Activated naive CD8-positive, alpha-beta T cell treated with anti-CD3 and anti-CD28 coated beads for 36 hours (primary cell): ENCODE measurements around the gene TMCO6. TPM values are rescaled to one million over a fixed set of nuclear protein-coding genes. Genes with fewer than 3 reads are reported as not detected.
"Not testable (repeated sequence)": the region's sequence is repeated elsewhere in the genome, so short reads cannot be mapped to it uniquely, and the experiment has no call there.

Experiments
- DNase-seq: peaks from one replicate; pipeline ENCODE4 v3.0.0; 2021
- H3K27ac Mint-ChIP-seq: one replicate; pipeline ENCODE4 v1.8.0; 2022; ENCODE audit warnings: mild to moderate bottlenecking, moderate library complexity, mixed read lengths
- H3K27me3 Mint-ChIP-seq: one replicate; pipeline ENCODE4 v1.8.0; 2022; ENCODE audit warnings: mild to moderate bottlenecking, mixed read lengths
- H3K36me3 Mint-ChIP-seq: one replicate; pipeline ENCODE4 v1.8.0; 2021; ENCODE audit warnings: mild to moderate bottlenecking, mixed read lengths
- H3K4me1 Mint-ChIP-seq: one replicate; pipeline ENCODE4 v1.8.0; 2021; ENCODE audit warnings: mixed read lengths
- H3K4me3 Mint-ChIP-seq: one replicate; pipeline ENCODE4 v1.8.0; 2022; ENCODE audit warnings: mild to moderate bottlenecking, moderate library complexity, mixed read lengths
- H3K9me3 Mint-ChIP-seq: one replicate; pipeline ENCODE4 v1.8.0; 2022; ENCODE audit warnings: mixed read lengths
- total RNA-seq, 2 experiments: library from RNA; stranded (reverse); gene quantifications; one replicate each; pipeline ENCODE4 v1.2.3, GENCODE V29; 2021

The TMCO6 gene
- total RNA-seq = 10 to 100 TPM; 34.4 to 37.4 TPM

DNA sequence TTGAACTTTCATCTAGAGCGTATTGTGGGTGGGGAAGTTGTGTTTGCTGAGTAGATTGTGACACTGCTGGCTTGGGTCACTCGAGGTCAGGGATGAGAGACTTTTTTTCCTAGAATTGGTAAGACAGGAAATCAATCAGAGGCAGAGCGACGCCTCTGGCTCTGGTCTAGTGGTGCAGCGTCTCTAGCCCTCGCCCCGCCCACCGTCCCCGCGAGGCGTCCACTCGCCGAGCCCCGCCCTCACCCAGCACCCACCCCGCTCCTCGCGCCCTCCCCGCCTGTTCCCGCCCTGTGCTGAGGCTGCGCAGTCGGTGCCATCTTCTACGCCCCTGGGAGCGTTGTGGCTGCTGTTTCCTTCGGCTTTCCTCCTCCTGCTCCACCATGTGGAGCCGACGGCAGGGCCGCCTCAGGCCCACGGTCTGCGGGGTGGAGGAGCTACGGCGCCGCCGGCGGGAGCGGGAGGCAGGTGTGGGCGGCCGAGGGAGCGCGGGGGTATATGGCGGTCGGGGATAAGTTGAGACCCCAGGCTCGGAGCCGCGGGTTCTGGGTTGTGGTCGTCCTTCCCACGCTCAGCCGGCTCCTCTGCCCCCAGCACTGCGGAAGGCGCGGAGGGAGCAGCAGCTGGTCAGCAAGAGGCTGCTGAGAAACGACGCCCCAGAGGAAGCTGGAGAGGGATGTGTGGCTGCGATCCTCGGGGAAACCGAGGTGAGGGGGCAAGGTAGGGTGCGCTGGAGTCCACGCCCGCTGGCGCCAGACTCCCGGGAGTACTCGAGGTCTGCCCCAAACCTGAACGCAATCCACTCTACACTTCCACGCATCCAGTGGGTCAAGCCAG, at the start of gene TMCO6:
TMCO6 (plus strand) TSS at position 304 of the 834 bp plus-strand sequence; CDS start at position 381, 77 bp downstream.
- Mint-ChIP-seq H3K4me3 (peak within 1 kb of the TSS; percentile 88), H3K9me3 (no peaks in the 10 kb centered on the region), H3K27me3 (no peaks in the 10 kb centered on the region), H3K4me1 (peaks cover 43% of the 10 kb centered on the region), H3K36me3 (peaks cover 12% of the 10 kb centered on the region), H3K27ac (peak within 1 kb of the TSS; percentile 86)
- DNase-seq = peak; percentile 97

DNA sequence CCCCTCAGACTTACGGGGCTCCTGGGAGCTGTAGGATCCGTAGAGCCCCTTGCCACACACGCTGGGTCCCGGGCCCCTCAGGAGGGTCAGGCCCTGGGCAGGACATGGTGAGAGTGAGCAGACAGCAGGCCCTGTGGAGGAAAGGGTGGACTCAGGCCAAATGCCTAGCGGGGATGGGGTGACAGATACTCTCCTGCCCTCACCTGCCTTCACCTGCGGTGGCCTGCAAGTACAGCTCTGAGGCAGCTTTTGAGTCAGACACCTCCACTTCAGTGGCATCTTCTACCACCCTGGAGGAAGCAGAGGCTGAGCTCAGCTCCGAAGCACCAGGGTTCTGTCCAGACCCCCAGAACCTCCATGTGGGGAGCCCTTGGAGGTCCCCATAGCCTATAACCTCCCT, 48.4 kb upstream of the TMCO6 start:
- H3K4me3 Mint-ChIP-seq = no peak overlapping the region
- H3K36me3 Mint-ChIP-seq = no peaks in the 10 kb centered on the region
- H3K27me3 Mint-ChIP-seq = peaks cover 13% of the 10 kb centered on the region
- H3K27ac Mint-ChIP-seq = no peak overlapping the region
- no peaks in the 10 kb centered on the region for H3K9me3 Mint-ChIP-seq
- DNase-seq = no peak
- peaks cover 4% of the 10 kb centered on the region for H3K4me1 Mint-ChIP-seq

DNA sequence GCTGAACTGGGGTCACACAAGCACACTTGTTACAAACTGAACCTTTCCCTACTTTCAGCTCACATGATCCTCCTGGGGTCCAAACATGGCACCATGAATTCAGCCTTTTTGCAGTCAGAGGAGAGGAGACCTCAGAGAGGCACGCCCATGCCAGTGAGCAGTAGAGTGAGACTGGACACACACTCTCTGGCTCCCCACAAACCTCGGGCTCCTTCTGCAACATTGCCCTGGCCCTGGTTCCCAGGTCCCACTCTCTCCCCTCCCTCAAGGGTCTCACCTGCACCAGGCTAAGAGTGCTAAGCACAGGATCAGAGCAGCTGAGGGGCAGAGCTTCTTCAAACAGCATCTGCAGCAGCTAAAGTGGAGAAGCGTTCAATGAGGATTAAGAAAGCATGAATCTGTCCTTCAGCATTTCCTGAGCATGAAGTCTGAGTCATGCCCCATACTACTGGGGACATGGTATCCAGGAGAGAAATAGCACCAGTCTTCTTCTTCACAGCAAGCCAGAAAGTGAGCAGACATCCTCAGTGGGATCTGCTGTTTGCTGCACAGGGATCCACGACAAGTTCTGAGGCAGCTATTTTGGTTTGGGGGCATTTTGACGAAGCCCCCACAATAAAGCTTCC, 47.4 kb upstream of the TMCO6 start:
- H3K27me3 Mint-ChIP-seq = peaks cover 13% of the 10 kb centered on the region
- peaks cover 4% of the 10 kb centered on the region for H3K4me1 Mint-ChIP-seq
- H3K36me3 Mint-ChIP-seq = no peaks in the 10 kb centered on the region
- no peaks in the 10 kb centered on the region for H3K9me3 Mint-ChIP-seq
- no peak for DNase-seq
- H3K27ac Mint-ChIP-seq = no peak overlapping the region
- H3K4me3 Mint-ChIP-seq = no peak overlapping the region

DNA sequence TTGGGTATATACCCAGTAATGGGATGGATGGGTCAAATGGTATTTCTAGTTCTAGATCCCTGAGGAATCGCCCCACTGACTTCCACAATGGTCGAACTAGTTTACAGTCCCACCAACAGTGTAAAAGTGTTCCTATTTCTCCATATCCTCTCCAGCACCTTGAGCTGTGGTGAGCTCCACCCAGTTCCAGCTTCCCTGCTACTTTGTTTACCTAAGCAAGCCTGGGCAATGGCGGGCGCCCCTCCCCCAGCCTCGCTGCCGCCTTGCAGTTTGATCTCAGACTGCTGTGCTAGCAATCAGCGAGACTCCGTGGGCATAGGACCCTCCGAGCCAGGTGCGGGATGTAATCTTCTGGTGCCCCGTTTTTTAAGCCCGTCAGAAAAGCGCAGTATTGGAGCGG, 46.2 kb upstream of the TMCO6 start:
- peaks cover 13% of the 10 kb centered on the region for H3K27me3 Mint-ChIP-seq
- H3K9me3 Mint-ChIP-seq, H3K36me3 Mint-ChIP-seq, H3K4me1 Mint-ChIP-seq, H3K27ac Mint-ChIP-seq, DNase-seq, H3K4me3 Mint-ChIP-seq: not testable (repeated sequence)

DNA sequence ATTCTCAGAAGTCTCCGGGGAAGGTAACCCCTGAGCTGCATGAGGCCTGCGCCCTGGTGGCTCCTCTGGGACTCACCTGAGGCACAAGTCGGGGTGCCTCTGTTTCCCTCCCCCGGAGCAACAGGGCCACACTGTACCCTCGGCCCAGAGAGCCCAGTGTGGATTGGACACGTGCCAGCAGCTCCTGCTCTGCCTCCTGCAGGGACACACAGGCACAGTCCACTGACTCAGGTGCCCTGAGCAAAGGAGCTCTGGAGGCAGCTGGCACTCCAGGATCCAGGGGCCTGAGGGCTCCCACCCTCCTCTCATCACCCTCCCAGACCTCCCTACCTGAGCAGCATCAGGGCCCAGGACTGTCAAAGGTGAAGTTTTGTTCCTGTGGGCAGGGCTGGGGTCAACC, 45.1 kb upstream of the TMCO6 start:
- Mint-ChIP-seq H3K4me3 (no peak overlapping the region), H3K27me3 (peaks cover 13% of the 10 kb centered on the region), H3K36me3 (no peaks in the 10 kb centered on the region), H3K4me1 (peaks cover 4% of the 10 kb centered on the region), H3K9me3 (no peaks in the 10 kb centered on the region), H3K27ac (no peak overlapping the region)
- DNase-seq = no peak

DNA sequence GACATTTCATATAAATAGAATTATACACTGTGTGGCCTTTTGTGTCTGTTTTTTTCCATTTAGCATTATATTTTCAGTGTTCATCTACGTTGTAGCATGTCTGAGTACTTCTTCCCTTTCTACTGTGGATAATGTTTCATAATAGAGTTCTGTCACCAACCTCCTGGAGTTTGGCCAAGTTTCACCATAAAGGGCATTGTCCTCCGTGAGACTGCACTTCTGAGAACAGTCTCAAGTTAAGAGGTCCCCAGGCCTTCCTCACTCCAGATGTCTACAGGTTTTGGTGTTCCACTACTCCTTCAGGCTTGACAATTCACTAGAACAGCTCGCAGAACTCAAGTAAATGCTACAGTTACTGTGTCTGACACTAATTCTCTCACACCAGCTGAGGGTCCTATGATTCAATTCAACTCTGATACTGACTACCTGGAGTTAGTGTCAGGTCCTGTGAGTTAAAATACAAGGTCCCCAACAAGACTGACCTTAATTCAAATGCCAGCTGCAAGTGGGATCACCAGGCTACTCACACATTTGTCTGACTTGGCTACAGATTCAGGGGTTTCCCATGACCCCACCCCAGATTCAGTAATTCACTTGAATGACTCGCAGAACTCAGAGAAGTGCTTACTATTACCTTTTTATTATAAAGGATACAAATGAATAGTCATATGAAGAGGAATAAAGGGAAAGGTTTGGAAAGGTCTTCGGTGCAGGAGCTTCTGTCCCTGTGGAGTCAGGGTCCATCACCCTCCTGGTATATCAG, 43.5 kb upstream of the TMCO6 start:
- Mint-ChIP-seq H3K9me3 (no peaks in the 10 kb centered on the region), H3K4me3 (no peak overlapping the region), H3K27me3 (peaks cover 13% of the 10 kb centered on the region), H3K36me3 (no peaks in the 10 kb centered on the region), H3K4me1 (peaks cover 4% of the 10 kb centered on the region), H3K27ac (no peak overlapping the region)
- DNase-seq = no peak

DNA sequence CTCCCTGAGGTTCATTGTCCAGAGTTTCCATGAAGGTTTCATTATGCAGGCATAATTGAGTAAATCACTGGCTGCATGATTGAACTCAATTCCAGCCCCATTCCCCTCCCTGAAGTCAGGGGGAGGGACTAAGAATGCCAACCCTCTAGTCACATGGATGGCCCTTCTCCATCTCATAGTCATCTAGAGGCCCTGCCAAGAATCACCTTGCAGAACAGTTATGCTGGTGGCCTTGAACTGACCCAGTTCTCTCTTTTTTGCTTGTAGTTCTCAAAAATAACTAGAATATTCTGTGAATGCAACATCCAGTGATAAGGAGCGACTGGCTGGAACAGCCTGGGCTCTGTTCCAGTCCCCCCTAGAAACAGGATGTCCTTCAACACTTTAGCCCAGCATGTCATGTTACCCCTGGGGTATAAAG, 42.9 kb upstream of the TMCO6 start:
- H3K27me3 Mint-ChIP-seq = peaks cover 13% of the 10 kb centered on the region
- no peak overlapping the region for H3K4me3 Mint-ChIP-seq
- no peaks in the 10 kb centered on the region for H3K36me3 Mint-ChIP-seq
- peaks cover 4% of the 10 kb centered on the region for H3K4me1 Mint-ChIP-seq
- no peak overlapping the region for H3K27ac Mint-ChIP-seq
- DNase-seq = no peak
- no peaks in the 10 kb centered on the region for H3K9me3 Mint-ChIP-seq

DNA sequence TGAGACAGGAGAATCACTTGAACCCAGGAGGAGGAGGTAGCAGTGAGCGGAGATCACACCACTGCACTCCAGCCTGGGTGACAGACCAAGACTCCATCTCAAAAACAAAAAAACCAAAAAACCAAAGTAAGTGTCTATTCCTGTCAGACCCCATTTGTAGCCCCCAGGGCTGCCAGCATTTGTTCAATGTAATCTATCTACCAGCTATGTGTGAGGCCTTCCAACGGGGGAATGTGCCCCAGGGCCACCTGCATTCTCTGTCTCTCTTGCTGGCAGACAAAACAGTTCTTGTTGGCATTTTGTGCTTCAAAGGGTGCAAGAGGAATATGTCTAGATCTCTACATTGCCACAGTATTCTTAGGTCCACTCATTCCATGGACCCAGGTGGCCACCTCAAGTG, 40.4 kb upstream of the TMCO6 start:
- H3K27me3 Mint-ChIP-seq = peaks cover 10% of the 10 kb centered on the region
- no peak overlapping the region for H3K27ac Mint-ChIP-seq
- no peaks in the 10 kb centered on the region for H3K36me3 Mint-ChIP-seq
- H3K4me3 Mint-ChIP-seq = no peak overlapping the region
- DNase-seq = no peak
- H3K9me3 Mint-ChIP-seq = no peaks in the 10 kb centered on the region
- H3K4me1 Mint-ChIP-seq = peaks cover 4% of the 10 kb centered on the region

DNA sequence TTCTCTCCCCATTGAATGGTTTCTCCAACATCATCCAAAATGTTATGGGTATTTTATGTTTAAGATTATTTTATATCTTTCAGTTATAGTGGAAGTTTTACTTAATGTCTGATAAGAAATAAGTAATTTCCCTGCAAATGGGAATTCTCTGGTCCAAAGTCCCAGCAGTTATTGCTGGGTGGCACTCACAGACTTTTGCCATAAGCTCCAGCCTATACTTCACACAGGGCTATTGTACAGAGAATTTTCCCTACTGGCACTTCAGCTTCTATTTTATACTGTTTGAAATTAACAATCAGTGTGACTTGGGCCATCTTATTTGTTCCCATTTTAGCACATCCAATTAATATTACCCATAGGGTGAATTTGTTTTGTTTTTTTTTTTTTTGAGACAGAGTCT, 39.2 kb upstream of the TMCO6 start:
- Mint-ChIP-seq H3K9me3 (no peaks in the 10 kb centered on the region), H3K27ac (no peak overlapping the region), H3K4me1 (peaks cover 4% of the 10 kb centered on the region), H3K4me3 (no peak overlapping the region), H3K27me3 (peaks cover 5% of the 10 kb centered on the region), H3K36me3 (no peaks in the 10 kb centered on the region)
- DNase-seq = no peak

DNA sequence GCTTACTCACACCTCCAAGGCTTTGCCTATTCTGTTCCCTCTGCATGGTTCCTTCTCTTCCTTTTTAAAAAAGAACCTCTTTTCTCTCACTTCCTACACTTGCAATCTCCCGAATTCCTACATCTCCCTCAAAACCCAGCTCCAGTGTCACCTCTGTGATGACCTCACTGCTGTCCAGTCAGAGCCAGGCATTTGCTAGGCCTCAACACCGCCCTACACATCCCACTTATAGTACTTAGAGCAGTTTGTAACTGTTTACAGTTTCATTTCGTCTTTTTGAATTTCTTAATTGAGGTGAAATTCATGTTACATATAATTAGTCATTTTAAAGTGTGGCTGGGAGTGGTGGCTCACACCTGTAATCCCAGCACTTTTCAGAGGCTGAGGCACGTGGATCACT, 37.1 kb upstream of the TMCO6 start:
- H3K4me3 Mint-ChIP-seq = no peak overlapping the region
- no peaks in the 10 kb centered on the region for H3K36me3 Mint-ChIP-seq
- no peaks in the 10 kb centered on the region for H3K27me3 Mint-ChIP-seq
- no peak overlapping the region for H3K27ac Mint-ChIP-seq
- no peaks in the 10 kb centered on the region for H3K9me3 Mint-ChIP-seq
- no peaks in the 10 kb centered on the region for H3K4me1 Mint-ChIP-seq
- DNase-seq = no peak

DNA sequence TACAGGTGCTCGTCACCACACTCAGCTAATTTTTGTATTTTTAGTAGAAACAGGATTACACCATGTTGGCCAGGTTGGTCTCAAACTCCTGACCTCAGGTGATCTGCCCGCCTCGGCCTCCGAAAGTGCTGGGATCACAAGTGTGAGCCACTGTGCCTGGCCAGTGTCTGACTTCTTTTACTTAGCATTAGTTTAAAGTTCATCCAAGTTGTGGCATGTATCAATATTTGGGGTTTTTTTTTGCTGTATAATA, 35.9 kb upstream of the TMCO6 start:
- H3K27ac Mint-ChIP-seq, H3K4me1 Mint-ChIP-seq, H3K27me3 Mint-ChIP-seq, H3K9me3 Mint-ChIP-seq, H3K4me3 Mint-ChIP-seq, H3K36me3 Mint-ChIP-seq, DNase-seq: not testable (repeated sequence)

DNA sequence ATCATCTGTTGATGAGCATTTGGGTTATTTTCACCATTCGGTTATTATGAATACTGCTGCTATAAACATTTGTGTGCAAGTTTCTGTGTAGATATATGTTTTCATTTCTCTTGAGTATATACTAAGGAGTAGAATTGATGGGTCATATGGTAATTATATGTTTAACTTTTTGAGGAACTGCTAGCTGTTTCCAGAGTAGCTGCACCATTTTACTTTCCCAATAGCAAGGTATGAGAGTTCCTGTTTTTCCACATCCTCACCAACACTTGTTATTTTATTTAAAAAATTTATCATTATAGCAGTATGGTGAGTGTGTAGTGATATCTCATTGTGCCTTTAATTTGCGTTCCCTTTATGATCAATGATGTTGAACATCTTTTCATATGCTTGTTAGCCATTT, 35.5 kb upstream of the TMCO6 start:
- Mint-ChIP-seq H3K27ac (no peak overlapping the region), H3K9me3 (no peaks in the 10 kb centered on the region), H3K36me3 (no peaks in the 10 kb centered on the region), H3K27me3 (no peaks in the 10 kb centered on the region), H3K4me3 (no peak overlapping the region), H3K4me1 (no peaks in the 10 kb centered on the region)
- no peak for DNase-seq

DNA sequence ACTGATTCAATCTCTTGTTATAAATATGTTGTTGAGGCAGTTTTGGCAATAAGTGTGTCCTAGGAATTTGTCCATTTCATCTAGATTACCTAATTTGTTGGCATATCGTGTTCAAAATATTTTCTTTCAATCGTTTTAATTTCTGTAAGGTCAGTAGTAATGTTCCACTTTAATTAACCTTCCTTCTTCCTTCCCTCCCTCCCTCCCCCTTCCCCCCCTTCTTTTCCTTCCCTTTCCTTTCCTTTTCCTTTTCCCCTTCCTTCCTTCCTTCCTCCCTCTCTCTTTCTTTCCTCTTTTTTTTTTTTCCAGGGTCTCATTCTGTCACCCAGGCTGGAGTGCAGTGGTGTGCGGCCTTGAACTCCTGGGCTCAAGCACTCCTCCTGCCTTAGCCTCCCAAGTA, 33.4 kb upstream of the TMCO6 start:
- H3K36me3 Mint-ChIP-seq = no peaks in the 10 kb centered on the region
- no peak overlapping the region for H3K4me3 Mint-ChIP-seq
- no peak overlapping the region for H3K27ac Mint-ChIP-seq
- H3K4me1 Mint-ChIP-seq = peaks cover 2% of the 10 kb centered on the region
- DNase-seq = no peak
- H3K27me3 Mint-ChIP-seq = no peaks in the 10 kb centered on the region
- H3K9me3 Mint-ChIP-seq = no peaks in the 10 kb centered on the region

DNA sequence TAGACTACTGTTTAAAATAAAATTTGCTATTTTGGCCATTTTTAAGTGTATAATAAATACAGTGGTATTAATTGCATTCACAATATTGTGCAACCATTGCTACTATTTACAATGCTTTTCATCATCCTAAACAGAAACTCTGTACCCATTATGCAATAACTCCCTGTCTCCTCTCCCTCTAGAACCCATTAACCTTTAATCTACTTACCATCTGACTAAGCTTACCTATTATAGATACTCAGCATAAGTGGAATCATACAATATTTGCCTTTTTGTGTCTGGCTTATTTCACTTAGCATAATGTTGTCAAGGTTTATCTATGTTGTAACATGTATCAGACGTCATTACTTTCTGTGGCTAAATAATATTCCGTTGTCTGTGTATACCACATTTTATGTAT, 32.2 kb upstream of the TMCO6 start:
- no peak overlapping the region for H3K27ac Mint-ChIP-seq
- peaks cover 6% of the 10 kb centered on the region for H3K4me1 Mint-ChIP-seq
- H3K4me3 Mint-ChIP-seq = no peak overlapping the region

DNA sequence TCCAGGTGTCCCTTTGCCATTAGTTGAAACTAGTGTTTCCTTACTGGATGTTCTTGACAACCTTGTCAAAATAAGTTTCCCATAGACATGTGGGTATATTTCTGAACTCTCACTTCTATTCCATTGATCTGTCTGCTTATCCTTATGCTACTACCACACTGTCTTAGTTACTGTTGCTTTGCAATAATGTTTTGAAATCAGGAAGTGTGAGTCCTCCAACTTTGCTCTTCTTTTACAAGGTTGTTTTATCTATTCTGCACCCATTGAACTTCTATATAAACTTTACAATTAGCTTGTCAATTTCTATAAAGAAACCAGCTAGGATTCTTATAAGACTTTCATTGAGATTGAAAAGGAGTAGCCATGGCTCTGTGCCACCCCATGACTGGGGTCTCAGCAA, 30.5 kb upstream of the TMCO6 start:
- Mint-ChIP-seq H3K4me3 (no peak overlapping the region), H3K36me3 (peaks cover 3% of the 10 kb centered on the region), H3K27me3 (peaks cover 7% of the 10 kb centered on the region), H3K9me3 (no peaks in the 10 kb centered on the region), H3K4me1 (peaks cover 10% of the 10 kb centered on the region), H3K27ac (no peak overlapping the region)
- no peak for DNase-seq

More for the DNA sequence above, 32.2 kb upstream of the TMCO6 start:
- H3K9me3 Mint-ChIP-seq = no peaks in the 10 kb centered on the region
- H3K27me3 Mint-ChIP-seq = no peaks in the 10 kb centered on the region
- DNase-seq = no peak
- H3K36me3 Mint-ChIP-seq = no peaks in the 10 kb centered on the region
